Muscle of arm (tissue), 12 donors: ENCODE data around the gene GSN. TPM values are rescaled to one million over a fixed set of nuclear protein-coding genes. Genes with fewer than 3 reads are reported as not detected.
"Not testable (repeated sequence)": the region's sequence is repeated elsewhere in the genome, so short reads cannot be mapped to it uniquely, and the experiment has no call there.

ENCODE experiments used
- DNase-seq: peaks from one replicate; pipeline ENCODE4 v3.0.0-alpha.2; 2013
- polyA plus RNA-seq, 12 donors: library from polyadenylated mRNA; unstranded; fragments of 120-200 nt; gene quantifications; one replicate each; pipeline ENCODE4 v1.2.1, GENCODE V29; 2013; ENCODE audit not compliant: insufficient read length in 12 of 12

The GSN gene
- polyA plus RNA-seq, 12 donors: 210 to 597 (median 263) TPM

DNA sequence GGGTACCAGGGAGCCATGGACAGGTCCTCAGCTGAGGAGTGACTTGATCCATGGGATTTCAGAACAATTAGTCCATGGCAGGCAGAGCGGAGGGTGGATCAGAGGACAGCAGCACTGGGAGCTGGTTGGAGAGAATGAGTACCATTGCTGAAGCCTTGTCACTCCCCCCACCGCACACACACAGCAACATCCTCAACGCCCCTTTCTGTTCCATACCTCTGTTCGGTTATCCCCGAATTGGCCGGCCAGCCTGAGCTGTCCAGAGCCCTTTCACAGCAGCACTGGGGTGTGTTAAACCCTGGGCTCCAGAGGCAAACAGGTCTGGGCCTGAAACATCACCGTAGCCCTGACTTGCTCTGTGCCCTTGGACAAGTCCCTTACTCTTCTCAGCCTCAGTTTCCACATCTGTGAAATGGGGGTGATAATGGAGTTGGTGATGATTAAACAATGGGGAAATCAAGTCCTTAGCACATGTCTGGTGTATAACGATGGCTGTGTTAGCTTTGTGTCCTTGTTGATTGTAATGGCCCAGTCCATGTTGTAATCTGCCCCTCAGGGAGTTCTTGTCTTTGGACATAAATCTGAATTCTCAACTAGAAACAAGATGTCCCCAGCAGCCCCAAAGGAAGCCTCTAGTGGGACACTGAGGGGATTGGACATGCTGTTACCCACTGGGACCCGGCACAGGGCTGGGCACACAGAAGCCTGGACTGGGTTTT lies 16.9 kb downstream of the GSN start:
- no peak for DNase-seq

DNA sequence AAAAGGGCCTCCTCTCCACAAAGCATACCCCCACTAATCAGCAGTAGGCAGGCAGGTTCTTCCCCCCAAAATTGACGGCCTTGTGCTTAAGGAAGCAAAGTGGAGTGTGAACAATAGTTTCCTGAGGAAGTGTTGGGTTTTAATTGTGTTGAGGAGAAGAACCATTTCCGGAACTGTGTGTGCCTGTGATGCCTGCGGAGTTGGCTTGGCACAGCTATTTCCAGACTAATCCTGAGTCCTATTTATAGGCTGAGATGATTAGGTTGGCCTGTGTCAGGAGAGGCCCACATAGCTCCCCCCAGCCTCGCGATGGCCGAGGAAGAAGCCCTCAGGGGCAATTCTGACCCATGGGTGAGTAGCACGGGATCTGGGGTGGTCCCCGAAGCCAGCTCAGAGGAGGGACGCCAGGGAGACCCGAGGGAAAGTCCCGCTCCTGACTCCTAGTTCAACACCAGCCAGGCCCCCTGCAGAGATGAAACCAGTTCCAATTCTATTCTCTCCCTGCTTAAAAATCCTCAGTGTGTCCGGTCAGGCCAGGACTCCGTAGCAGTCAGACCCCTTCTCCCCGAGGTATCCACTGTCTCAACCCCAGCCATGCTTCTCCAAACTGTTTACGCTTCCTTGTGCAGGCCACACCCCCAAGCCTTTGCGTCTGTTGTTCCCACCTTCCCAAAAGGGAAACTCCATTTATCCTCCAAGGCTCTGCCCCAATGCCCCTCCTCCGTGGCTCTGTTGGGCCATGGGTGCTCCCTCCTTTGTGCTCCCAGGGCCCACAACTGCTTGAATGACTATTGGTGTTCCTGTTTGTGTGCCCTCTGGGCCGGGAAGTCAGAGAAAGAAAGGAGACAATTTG lies 18.1 kb downstream of the GSN start:
- DNase-seq: no peak

DNA sequence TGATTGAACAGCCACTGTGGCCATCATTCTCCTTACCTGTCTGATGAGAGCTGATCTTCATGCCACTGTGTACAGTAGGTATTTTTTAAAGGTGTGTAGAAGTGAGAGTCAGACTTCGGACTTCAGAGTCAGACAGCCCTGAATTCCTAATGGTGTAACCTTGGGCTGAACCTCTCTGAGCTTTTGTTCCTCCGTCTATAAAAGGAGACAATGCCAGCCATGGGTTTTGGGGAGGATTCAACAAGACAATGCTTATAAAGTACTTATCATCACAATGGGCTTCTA lies 18.7 kb downstream of the GSN start:
- DNase-seq: no peak

DNA sequence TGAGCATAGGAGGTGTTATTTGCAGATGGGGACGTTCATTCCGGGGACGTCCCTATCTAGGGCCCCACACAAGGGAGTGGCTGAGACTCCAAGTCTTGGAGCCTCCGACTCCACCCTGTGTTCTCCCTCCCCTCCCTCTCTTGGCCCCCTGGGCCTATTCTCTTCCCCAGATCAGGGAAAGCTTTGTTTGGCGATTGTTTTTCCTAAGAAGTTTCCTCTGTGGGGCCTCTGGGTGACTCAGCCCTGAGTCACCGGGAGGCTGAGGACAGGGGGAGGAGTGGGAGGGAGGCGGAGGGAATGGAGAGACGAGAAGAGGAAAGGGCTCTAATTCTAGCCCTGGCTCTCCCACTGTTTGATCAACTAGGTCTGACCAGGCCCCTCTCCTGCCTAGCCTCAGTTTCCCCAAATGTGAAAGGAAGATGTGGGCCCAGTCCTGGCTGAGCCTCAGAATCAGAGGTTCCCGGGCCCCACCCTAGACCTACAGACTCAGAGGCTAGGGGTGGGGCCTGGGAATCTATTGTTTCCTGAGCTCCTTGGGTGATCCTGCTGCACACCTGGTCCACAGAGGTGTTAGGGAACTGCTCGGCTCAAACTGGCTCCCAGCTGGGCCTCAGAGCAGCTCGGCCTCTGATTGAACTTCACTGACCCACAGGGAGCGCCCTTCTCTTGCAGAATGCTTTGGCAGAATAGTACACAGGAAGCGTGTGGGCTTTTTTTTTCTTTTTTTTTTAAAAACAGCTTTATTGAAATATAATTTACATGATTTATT lies 19.2 kb downstream of the GSN start:
- peak; percentile 89 for DNase-seq

DNA sequence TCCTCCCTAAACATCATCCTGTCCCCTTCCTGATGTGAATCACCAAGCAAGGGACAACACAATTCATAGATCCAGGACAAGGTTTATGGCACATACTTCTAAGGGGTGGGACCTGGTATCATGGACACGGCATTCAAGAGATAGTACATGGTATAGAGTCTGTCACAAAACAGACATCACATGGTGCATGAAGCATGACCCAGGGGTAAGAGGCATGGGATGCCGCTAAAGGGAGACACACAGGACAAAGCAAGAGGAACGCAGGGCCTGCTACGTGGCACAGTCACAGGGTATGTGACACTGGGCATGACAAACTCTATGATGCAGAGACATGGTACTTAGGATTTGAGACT lies 20.7 kb downstream of the GSN start:
- DNase-seq: no peak

DNA sequence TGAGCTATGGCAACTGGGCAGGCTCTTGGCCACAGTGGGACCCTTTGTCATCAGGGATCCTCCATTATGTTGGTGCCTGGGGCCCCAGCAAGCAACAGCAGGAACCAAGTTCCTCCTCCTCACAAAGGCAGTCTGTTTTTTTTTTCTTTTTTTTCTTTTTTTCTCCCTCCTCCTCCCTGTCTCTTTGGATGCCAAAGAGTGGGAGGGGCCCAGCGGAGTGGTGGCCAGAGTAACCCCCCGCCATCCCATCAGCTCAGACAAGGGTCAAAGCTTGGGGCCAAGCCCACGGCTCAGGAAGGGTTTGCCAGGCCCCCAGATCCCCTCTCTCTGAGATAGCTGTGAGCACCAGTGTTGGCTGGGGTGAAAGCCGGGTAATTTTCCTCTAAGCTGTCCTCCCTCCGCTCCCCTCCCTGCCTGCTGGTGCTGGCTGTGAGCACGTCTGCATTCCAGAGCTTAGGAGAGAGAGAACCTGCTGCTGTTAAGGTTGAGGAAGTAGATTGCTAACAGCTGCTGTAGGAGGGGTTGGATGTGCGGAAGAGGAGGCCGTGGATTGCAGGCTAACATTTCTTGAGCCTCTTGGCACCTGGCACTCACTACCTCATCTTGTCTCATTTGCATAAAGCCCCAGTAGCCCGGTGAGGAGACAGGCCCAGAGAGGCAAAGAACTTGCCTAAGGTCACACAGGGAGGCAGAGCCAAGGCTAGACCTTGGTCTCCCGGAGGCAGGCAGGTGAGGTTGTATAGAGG lies 21.2 kb downstream of the GSN start:
- no peak for DNase-seq

DNA sequence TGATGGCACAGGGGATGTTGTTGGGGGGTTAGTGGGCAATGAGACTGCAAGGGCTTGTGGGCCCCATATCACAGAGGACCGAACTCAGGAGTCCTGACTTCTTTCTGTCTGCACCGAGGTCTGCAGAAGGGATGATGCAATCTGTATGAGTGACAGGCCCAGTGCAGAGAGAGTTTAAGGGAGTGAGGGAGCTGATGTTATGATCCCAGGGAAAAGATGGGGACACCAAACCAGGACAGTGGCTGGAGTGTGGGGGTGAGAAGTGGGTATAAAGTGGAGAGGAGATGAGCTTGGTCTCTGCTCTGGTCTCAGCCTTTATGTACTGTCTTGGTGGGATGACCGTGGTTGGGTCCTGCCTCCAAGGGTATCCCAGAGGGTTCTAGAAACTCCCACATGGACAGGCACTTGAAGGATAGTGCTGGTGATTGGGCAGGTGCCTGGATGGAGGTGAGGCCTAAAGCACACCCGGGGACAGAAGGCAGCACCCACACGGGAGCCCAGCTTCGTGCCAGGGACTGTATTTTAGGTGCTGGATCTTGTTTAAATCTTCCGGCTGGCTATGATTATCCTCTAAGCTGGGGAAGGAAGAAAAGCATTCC lies 21.9 kb downstream of the GSN start:
- no peak for DNase-seq

DNA sequence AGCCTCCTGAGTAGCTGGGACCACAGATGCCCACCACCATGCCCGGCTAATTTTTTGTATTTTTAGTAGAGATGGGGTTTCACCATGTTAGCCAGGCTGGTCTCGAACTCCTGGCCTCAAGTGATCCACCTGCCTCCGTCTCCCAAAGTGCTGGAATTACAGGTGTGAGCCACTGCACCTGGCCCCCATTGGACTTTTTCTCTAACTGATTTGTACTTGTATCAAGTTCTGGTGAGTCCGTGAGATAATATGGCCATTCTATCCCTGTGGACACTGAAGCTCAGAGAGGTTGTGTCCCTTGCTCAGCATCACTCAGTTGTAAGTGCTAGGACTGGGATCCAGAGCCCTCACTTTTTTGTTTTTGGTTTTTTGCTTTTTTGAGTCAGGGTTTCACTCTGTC lies 23.6 kb downstream of the GSN start:
- DNase-seq: not testable (repeated sequence)

DNA sequence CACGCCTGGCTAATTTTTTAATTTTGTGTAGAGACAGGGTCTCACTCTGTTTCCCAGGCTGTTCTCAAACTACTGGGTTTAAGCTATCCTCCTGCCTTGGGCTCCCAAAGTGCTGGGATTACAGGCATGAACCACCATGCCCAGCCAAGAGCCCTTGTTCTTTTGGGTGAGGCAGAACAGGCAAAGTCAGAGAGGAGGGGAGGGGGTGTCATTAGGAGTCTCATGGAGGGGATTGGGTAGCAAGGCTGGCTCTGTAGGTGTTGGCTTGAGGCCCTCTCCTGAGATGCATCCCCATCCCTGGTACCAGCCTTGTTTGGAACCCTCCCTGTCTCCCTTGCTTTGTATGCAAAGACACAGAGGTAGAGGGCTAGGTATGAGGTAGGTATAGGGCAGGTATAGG lies 24.1 kb downstream of the GSN start:
- no peak for DNase-seq

DNA sequence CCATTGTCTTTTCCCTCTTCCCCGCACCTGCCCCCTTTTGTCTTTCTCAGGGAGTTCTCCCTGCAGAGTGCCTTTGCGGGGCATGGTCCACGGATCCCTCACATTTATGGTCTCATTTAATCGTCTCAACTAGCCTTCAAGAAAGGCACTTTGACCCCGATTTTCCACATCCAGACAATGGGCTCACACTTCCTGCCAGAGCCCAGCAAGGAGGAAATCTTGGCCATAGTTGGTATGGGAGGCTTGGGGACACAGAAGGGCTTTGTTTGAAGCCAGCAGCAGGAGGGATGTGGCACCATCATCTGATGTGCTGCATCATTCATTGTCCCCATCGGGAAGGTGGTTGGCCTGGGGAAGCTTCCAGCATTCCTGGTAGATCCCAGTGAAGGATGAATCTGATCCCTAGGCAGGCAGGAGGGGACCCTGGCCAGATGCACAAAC lies 24.9 kb downstream of the GSN start:
- DNase-seq: no peak

DNA sequence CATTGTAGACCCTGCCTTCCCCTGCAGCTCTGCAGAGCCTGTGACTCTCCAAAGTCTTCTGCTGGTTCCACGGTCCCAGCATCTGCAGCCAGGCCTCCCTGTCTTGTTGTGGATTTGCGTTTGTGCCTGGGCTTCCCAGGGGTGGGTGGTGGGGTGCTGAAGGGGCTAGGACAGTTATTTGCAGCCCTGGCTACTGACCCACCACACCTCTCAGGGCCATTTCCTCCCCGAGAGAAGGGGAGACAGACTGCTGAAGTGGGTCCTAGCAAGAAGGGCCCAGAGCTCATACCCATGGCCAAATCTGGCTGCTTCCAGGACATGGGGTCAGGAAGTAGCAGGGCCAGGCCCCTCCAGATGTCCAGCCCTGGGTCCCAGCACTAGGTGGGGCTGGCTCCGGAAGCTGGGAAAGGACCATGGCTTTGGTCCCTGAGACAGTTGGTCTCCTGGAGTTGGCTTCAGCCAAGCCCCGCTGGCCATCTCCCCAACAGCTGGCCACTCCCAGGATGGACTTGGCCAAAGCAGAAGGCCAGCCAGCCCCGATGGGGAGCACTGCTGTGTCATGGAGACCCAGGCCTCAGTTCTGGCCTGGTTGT lies 26.3 kb downstream of the GSN start:
- DNase-seq: no peak

DNA sequence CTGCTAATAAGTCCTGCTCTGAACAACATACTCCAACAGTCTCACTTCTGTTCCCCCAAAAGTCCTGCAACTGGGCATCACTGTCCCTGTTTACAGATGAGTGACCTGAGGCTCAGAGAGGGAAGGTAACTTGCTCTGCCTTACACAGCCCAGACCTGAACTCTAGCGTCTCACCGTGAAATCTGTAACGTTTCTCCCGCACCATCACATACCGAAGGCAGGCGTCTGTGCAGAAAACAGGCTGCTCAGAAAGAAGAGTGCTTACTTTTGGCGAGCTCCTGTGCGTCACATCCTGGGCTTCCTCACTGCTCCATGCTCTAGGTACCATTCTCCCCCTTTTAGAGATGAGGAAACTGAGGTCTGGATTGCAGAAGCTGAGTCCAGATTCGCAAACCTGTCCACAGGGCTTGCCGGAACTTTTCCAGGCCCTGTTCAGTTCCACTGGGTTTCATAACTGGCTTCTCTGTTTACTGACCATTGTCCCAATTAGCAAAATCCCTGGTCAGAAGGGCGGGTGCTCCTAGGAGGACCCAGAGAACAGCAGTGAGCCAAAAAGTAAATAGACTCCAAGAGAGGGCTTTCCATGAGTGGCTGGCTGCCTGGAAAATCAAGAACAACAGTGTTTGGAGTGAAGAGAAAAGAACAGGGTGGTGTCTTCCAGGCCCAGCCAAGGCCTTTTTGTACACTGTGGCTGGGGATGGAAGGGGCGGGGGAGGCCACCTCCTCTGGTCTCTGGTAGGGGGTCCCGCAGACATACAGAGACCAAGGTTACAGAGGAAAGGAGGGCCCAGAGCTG lies 27.1 kb downstream of the GSN start:
- DNase-seq: peak; percentile 85

DNA sequence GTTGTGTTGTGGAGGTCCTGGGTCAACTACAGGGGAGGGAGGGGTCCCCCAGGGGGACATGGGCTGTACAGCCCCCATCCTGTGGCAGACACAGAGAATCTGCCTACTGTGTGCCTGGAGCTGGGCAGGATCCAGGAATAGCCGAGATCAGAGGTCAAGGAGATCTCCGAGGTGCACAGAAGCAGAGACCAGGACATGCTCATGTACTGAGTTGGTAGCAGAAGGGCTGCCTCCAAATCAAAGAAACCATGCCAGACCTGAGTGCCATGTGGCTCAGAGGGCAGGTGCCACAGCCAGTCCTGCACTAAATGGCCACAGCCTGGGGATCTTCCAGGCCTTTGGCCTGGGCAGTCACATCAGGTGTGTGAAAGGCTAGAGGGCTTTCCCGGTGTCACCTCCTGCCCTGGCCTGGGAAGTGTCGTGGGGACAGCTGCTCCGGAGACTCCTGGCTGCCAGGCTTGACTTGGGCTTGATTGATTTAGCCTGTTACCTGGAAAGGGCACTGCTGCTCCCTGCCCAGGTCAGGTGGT lies 27.8 kb downstream of the GSN start:
- no peak for DNase-seq

DNA sequence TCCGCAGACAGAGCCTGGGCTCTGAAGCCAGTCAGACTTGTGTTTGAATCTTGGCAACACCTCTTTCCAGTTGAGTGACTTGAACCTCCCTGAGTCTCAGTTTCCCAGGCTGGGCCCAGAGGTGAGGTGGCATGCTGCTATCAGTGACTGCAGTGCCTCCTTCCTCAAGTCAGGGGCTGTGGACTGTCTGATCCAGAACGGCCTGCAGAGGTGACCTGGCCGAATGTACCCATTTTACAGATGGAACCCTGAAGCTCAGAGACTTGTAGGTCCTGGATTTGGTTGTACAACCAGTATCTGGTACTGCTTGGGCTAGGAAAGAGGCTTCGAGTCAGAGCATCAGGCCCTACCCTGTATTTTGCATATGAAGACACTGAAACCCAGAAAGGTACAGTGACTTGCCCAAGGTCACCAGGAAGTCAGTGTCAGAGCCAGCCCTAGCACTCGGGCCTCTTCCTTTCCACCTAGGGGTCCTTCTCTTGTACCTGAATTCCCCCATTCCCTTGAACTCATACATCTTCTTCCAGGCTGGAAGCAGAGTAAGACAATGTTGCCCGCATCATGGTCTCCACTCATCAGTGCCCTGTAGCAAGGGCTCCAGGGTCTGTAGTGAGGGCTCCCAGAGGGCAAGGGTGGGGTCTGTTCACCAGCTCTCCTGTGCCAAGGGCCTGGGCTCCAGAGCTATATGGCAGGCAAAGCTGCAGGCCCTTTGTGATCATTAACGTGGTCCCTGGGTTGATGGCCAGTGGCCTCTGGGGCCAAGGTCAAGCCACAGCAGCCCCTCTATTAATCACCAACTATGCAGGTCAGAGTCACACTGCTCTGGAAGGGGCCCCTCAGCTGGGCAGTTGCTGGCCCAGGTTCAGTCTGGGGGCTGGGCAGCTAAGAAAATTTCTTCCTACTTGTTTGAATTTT lies 28.5 kb downstream of the GSN start:
- DNase-seq: no peak

DNA sequence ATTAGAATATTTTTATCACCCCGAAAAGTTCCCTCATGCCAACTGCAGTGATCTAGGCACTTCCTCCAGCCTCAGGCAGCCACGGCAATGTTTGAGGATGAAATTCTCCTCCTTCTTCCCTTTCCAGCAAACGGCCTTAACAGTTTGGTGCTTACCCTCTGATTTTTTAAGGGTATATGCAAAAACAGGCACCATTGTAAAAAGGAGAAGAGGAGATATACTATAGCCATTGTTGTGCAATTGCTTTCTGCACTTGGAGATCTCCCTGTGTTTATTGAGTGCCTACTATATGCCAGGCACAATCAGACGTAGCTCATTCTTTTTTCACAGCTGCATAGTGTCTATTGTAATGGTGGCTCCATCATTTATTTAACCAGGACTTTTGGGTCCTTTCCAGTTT lies 29.4 kb downstream of the GSN start:
- no peak for DNase-seq

DNA sequence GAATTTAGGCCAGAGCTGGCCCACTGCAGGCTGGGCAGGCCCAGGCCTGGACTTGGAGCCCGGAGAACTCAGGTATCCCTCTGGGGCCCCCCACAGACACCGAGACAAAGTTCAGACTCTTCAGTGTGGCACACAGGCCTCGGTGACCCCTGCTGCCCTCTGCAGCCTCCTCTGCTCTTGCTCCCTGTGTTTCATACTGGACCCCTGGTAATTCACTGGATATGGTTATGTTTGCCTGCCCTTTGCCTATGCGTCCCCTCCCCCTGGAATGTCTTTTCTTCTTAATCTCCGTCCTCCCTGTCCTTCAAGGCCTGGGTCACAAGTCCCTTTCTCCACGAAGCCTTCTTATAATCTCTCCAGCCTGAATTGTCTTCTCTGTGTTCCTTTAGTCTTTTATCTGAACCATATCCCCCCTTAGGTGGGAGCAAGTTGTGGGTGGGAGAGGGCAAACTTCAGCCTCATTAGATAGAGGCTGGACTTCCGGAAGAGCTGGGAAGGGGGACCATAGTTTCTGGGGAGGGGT lies 30.1 kb downstream of the GSN start:
- DNase-seq: no peak

DNA sequence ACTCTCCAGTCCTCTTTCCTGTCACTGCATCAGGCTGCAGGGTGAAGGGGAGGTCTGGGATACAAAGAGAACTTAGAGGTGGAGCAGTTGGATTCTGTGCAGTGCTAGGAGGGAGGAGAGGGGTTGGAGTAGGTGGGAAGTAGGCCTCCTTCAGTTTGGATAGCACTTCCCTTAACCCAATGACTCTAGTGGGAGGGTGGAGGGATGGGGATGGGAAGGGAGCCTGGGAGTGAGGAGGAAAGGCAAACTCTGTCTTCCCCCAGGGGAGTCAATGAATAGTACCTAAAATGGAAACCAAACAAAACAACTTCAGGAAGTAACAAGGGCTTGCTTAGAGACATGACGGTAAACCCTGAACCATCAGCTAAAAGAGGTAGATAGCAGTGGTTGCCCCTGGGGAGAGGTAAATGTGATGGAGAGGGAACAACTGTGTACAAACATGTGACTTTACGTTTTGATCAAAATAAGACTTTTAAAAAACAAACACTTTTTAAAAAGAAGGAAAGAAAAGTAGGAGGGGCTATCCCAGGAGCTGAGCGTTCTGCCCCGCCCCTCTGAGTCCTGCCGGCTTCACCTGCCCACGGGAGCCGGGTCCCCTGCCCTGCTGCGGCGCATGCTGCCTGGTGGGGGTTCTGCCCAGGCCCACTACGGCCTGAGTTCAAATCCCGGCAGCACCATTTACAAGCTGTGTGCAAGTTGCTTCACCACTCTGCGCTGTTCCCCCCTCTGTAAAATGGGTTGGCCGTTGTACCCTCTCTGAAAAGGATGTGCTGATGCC lies 30.9 kb downstream of the GSN start:
- DNase-seq: peak; percentile 83
